ENCODE data around the gene ANKUB1. TPM values are rescaled to one million over a fixed set of nuclear protein-coding genes. Genes with fewer than 3 reads are reported as not detected.

The ANKUB1 gene
- total RNA-seq, 5 donors from 2014 or later (not counting 1 experiment from before 2014, with no cell fraction given), result not detected

DNA sequence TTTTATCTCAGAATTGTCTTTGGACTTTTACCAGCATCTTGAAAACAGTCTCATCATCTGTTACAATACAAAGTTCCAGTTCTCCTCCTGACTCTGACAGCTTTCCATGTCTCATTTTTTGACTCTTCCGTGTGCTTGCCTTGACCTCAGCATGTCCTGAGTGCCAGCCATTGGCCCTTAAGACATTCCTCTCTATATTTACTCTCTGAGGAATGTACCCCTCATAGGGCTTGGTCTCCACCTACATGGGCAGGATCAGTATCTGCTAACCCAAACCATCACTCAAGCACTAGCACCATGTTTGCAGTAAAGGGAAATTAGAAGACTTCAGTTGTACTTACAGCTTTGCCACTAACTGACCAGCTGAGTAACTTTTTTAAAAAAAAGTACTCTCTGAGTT lies 16.2 kb downstream of the ANKUB1 start:
- no peak overlapping the region for H3K4me3 Mint-ChIP-seq
- peaks cover 10 to 12% of the 10 kb centered on the region in 2 donors for H3K27me3 Mint-ChIP-seq
- H3K9me3 ChIP-seq, result no peaks in the 10 kb centered on the region
- H3K27ac ChIP-seq (ENCODE audit: low read length), result no peak overlapping the region
- no peak for ATAC-seq (replicated peaks in 1 of 4)
- no peaks in the 10 kb centered on the region for H3K4me1 ChIP-seq (ENCODE audit: control insufficient read depth in 1 of 2, extremely low read depth in 1 of 2, insufficient read depth in 2 of 2, low read length in 2 of 2)
- peaks cover 0 to 3% (median 0%) of the 10 kb centered on the region in 3 donors for H3K4me1 Mint-ChIP-seq
- H3K27ac Mint-ChIP-seq, result no peak overlapping the region
- H3K4me3 ChIP-seq (ENCODE audit: control insufficient read depth in 1 of 2, extremely low read depth in 1 of 2, low read length in 1 of 2), result no peak overlapping the region
- ChIA-PET CTCF (interaction anchor here in 1 of 2 donors (0.6 to 0.7 kb wide), 2 partner anchors 8 to 9 kb away, joined by 3 read pairs; no protein-coding TSS in a partner anchor), POLR2A (no interaction called here)
- no peaks in the 10 kb centered on the region for H3K36me3 Mint-ChIP-seq
- no peaks in the 10 kb centered on the region for H3K27me3 ChIP-seq (replicated peaks in 1 of 2; ENCODE audit: control insufficient read depth in 2 of 2, extremely low read depth in 1 of 2, insufficient read depth in 2 of 2, low read length in 1 of 2)
- H3K36me3 ChIP-seq (ENCODE audit: control insufficient read depth in 2 of 2, extremely low read depth in 1 of 2, insufficient read depth in 1 of 2, low read length in 1 of 2), result no peaks in the 10 kb centered on the region
- H3K9me3 Mint-ChIP-seq, result no peaks in the 10 kb centered on the region
- DNase-seq, result no peak
- WGBS (ENCODE audit: insufficient coverage), result 62% methylated on average over 1 of the region's 1 CpG

DNA sequence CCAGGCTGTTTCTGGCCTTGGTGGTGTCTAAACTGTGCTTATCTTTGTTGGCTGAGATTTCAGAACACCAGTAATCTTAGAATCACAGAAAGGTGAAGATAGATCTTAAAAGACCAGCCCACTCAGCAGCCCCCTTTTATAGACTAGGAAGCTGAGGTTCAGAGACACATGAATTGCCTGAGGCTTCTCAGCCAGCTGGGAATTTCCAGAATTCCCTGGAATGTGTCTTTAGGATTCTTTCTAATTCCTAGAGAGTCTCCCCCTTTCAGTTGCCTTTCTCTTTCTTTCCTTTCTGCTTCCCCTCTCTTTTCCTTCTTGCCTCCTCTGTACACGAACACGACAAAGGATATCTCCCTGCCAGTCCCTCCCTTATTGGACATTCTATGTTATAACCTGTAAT lies 19.5 kb downstream of the ANKUB1 start:
- no peak overlapping the region for H3K27ac Mint-ChIP-seq
- ChIA-PET POLR2A (no interaction called here), CTCF (interaction anchor here (0.9 to 2.0 kb wide), 3 partner anchors 21 to 818 kb away, joined by 3 to 11 read pairs (median 6); partner anchors contain the start of gene COMMD2 (in 1 of the 2))
- H3K4me3 Mint-ChIP-seq, result no peak overlapping the region
- ATAC-seq (replicated peaks in 1 of 4) (no peak), DNase-seq (no peak)
- Histone ChIP-seq H3K4me1 (ENCODE audit: control insufficient read depth in 1 of 2, extremely low read depth in 1 of 2, insufficient read depth in 2 of 2, low read length in 2 of 2) (no peaks in the 10 kb centered on the region), H3K4me3 (ENCODE audit: control insufficient read depth in 1 of 2, extremely low read depth in 1 of 2, low read length in 1 of 2) (no peak overlapping the region), H3K27ac (ENCODE audit: low read length) (no peak overlapping the region), H3K36me3 (ENCODE audit: control insufficient read depth in 2 of 2, extremely low read depth in 1 of 2, insufficient read depth in 1 of 2, low read length in 1 of 2) (no peaks in the 10 kb centered on the region), H3K9me3 (no peaks in the 10 kb centered on the region), H3K27me3 (replicated peaks in 1 of 2; ENCODE audit: control insufficient read depth in 2 of 2, extremely low read depth in 1 of 2, insufficient read depth in 2 of 2, low read length in 1 of 2) (peaks cover 0 to 3% of the 10 kb centered on the region in 2 experiments)
- no peaks in the 10 kb centered on the region for H3K36me3 Mint-ChIP-seq
- no CpG with 5 or more reads among the region's 2 CpGs for WGBS (ENCODE audit: insufficient coverage)
- H3K27me3 Mint-ChIP-seq, result peaks cover 15 to 16% of the 10 kb centered on the region in 2 donors
- no peaks in the 10 kb centered on the region for H3K4me1 Mint-ChIP-seq
- H3K9me3 Mint-ChIP-seq, result no peaks in the 10 kb centered on the region

DNA sequence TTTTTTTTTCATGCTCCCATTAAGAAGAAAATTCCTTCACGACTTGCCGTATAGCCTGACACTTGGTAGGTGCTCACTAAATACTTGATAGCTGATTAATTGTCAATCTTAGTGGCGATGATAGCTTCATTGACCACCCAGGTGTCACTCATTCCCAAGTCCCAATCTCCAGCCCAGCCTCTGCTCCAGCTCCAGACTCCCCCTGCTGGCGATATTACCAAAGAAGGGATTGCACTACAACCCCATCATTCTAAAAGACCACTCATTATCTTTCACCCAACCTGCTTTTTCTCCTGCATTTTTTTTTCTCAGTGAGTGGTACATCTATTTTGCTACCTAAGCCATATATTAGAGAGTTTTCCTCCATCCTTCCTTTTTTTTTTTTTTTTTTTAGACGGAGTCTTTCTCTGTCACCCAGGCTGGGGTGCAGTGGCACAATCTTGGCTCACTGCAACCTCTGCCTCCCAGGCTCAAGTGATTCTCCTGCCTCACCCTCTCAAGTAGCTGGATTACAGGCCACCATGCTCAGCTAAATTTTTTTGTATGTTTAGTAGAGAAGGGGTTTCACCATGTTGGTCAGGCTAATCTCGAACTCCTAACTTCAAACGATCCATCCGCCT lies 20.6 kb downstream of the ANKUB1 start:
- Mint-ChIP-seq H3K4me1 (no peaks in the 10 kb centered on the region), H3K27me3 (peaks cover 14 to 21% of the 10 kb centered on the region in 2 donors), H3K9me3 (no peaks in the 10 kb centered on the region), H3K4me3 (no peak overlapping the region), H3K27ac (no peak overlapping the region), H3K36me3 (no peaks in the 10 kb centered on the region)
- Histone ChIP-seq H3K4me3 (ENCODE audit: control insufficient read depth in 1 of 2, extremely low read depth in 1 of 2, low read length in 1 of 2) (no peak overlapping the region), H3K4me1 (ENCODE audit: control insufficient read depth in 1 of 2, extremely low read depth in 1 of 2, insufficient read depth in 2 of 2, low read length in 2 of 2) (no peaks in the 10 kb centered on the region), H3K27ac (ENCODE audit: low read length) (no peak overlapping the region), H3K9me3 (no peaks in the 10 kb centered on the region), H3K36me3 (ENCODE audit: control insufficient read depth in 2 of 2, extremely low read depth in 1 of 2, insufficient read depth in 1 of 2, low read length in 1 of 2) (no peaks in the 10 kb centered on the region), H3K27me3 (replicated peaks in 1 of 2; ENCODE audit: control insufficient read depth in 2 of 2, extremely low read depth in 1 of 2, insufficient read depth in 2 of 2, low read length in 1 of 2) (peaks cover 0 to 3% of the 10 kb centered on the region in 2 experiments)
- POLR2A ChIA-PET, result no interaction called here
- ATAC-seq (replicated peaks in 1 of 4), result peak in 1 of 4 experiments; percentile 59
- CTCF ChIA-PET, result interaction anchor here (0.5 to 2.1 kb wide), 18 partner anchors 10 to 1621 kb away, joined by 3 to 16 read pairs (median 4); partner anchors contain the start of gene COMMD2 (in 1 of the 2)
- DNase-seq, result peak in 19 of 35 experiments; percentile 2 to 54 (median 15)
- 83% methylated on average over 6 of the region's 8 CpGs for WGBS (ENCODE audit: insufficient coverage)

DNA sequence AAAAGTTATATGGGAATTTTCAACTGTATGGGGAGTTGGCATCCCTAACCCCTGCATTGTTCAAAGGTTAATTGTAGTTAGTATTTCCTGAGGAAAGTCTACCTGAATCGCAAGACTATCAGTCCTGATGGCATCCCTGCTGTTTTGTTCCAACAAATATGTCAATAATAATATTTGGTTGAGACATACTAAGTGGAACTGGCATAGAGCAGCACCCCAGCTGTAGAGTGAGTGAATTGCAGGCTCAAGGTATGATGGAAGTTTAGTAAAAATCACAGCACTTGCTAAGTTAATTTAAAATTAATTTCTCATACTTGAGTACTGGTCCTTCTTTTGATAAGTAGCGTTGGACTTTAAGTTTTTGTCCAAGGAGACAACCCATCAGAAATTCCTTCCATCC lies 22.1 kb downstream of the ANKUB1 start:
- Mint-ChIP-seq H3K36me3 (no peaks in the 10 kb centered on the region), H3K4me3 (no peak overlapping the region), H3K9me3 (no peaks in the 10 kb centered on the region), H3K27ac (no peak overlapping the region), H3K27me3 (peaks cover 22 to 28% of the 10 kb centered on the region in 2 donors), H3K4me1 (no peaks in the 10 kb centered on the region)
- DNase-seq (no peak), ATAC-seq (replicated peaks in 1 of 4) (no peak)
- Histone ChIP-seq H3K4me1 (ENCODE audit: control insufficient read depth in 1 of 2, extremely low read depth in 1 of 2, insufficient read depth in 2 of 2, low read length in 2 of 2) (no peaks in the 10 kb centered on the region), H3K9me3 (no peaks in the 10 kb centered on the region), H3K27ac (ENCODE audit: low read length) (no peak overlapping the region), H3K36me3 (ENCODE audit: control insufficient read depth in 2 of 2, extremely low read depth in 1 of 2, insufficient read depth in 1 of 2, low read length in 1 of 2) (no peaks in the 10 kb centered on the region), H3K27me3 (replicated peaks in 1 of 2; ENCODE audit: control insufficient read depth in 2 of 2, extremely low read depth in 1 of 2, insufficient read depth in 2 of 2, low read length in 1 of 2) (peaks cover 0 to 3% of the 10 kb centered on the region in 2 experiments), H3K4me3 (ENCODE audit: control insufficient read depth in 1 of 2, extremely low read depth in 1 of 2, low read length in 1 of 2) (no peak overlapping the region)
- ChIA-PET CTCF (interaction anchor here (0.6 to 2.1 kb wide), 5 partner anchors 37 to 650 kb away, joined by 3 to 16 read pairs (median 5); no protein-coding TSS in a partner anchor), POLR2A (no interaction called here)
- no CpG with 5 or more reads among the region's 2 CpGs for WGBS (ENCODE audit: insufficient coverage)

DNA sequence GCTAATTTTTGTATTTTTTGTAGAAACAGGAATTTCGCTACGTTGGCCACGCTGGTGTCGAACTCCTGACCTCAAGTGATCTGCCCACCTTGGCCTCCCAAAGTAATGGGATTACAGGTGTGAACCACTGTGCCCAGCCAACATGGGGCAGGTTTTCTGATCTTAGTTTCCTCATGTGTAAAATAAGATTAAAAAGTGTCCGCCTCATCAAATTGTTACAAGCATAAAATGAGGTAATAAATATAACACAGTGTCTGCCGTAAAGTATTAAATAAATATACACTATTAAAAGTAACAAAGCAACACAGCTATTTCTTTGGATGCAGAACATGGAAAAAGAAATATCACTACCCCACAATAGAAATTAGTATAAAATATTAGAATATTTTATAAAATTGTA lies 23.6 kb downstream of the ANKUB1 start:
- 97% methylated on average over 4 of the region's 6 CpGs for WGBS (ENCODE audit: insufficient coverage)
- H3K27me3 ChIP-seq (replicated peaks in 1 of 2; ENCODE audit: control insufficient read depth in 2 of 2, extremely low read depth in 1 of 2, insufficient read depth in 2 of 2, low read length in 1 of 2), result peaks cover 2 to 3% of the 10 kb centered on the region in 2 experiments
- no peaks in the 10 kb centered on the region for H3K36me3 ChIP-seq (ENCODE audit: control insufficient read depth in 2 of 2, extremely low read depth in 1 of 2, insufficient read depth in 1 of 2, low read length in 1 of 2)
- H3K4me3 ChIP-seq (ENCODE audit: control insufficient read depth in 1 of 2, extremely low read depth in 1 of 2, low read length in 1 of 2), result no peak overlapping the region
- no peak overlapping the region for H3K27ac Mint-ChIP-seq
- ChIA-PET POLR2A (interaction anchor here in 1 of 2 donors (0.6 kb wide), 1 partner anchor 509 kb away, joined by 8 read pairs; no protein-coding TSS in a partner anchor), CTCF (interaction anchor here (0.6 to 1.2 kb wide), 2 partner anchors 8 to 46 kb away, joined by 3 read pairs; no protein-coding TSS in a partner anchor)
- peaks cover 22 to 35% of the 10 kb centered on the region in 2 donors for H3K27me3 Mint-ChIP-seq
- no peaks in the 10 kb centered on the region for H3K9me3 ChIP-seq
- H3K9me3 Mint-ChIP-seq, result no peaks in the 10 kb centered on the region
- DNase-seq (no peak), ATAC-seq (replicated peaks in 1 of 4) (no peak)
- no peaks in the 10 kb centered on the region for H3K4me1 Mint-ChIP-seq
- no peak overlapping the region for H3K27ac ChIP-seq (ENCODE audit: low read length)
- no peaks in the 10 kb centered on the region for H3K4me1 ChIP-seq (ENCODE audit: control insufficient read depth in 1 of 2, extremely low read depth in 1 of 2, insufficient read depth in 2 of 2, low read length in 2 of 2)
- no peaks in the 10 kb centered on the region for H3K36me3 Mint-ChIP-seq
- H3K4me3 Mint-ChIP-seq, result no peak overlapping the region

DNA sequence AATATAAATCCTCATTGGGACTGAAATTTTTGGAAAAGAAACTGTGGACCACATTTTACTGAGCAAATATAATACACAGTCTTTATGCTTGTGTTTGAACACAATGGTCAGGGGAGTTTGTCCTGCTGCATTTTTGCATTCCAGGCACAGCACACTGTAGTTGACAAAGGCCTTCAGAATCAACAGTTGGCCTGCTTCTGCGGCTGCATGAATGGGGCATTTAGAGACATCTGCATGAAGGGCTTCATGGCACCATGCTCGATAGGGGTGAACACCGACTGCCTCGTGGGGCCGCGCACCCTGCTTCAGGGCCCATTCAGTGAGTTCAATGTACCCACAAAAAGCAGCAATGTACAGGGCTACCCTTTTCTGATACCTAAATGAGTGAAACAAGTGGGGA lies 24.6 kb downstream of the ANKUB1 start:
- POLR2A ChIA-PET, result interaction anchor here in 1 of 2 donors (0.7 kb wide), 1 partner anchor 28 kb away, joined by 3 read pairs; no protein-coding TSS in a partner anchor
- Mint-ChIP-seq H3K9me3 (no peaks in the 10 kb centered on the region), H3K4me1 (no peaks in the 10 kb centered on the region), H3K4me3 (no peak overlapping the region), H3K27ac (no peak overlapping the region), H3K27me3 (peaks cover 22 to 35% of the 10 kb centered on the region in 2 donors), H3K36me3 (no peaks in the 10 kb centered on the region)
- ATAC-seq (replicated peaks in 1 of 4) (no peak), DNase-seq (no peak)
- CTCF ChIA-PET, result interaction anchor here (0.9 to 3.4 kb wide), 4 partner anchors 8 to 41 kb away, joined by 3 to 26 read pairs (median 6); no protein-coding TSS in a partner anchor
- H3K9me3 ChIP-seq, result no peaks in the 10 kb centered on the region
- H3K27me3 ChIP-seq (replicated peaks in 1 of 2; ENCODE audit: control insufficient read depth in 2 of 2, extremely low read depth in 1 of 2, insufficient read depth in 2 of 2, low read length in 1 of 2), result peaks cover 2 to 3% of the 10 kb centered on the region in 2 experiments
- H3K27ac ChIP-seq (ENCODE audit: low read length), result no peak overlapping the region
- no peak overlapping the region for H3K4me3 ChIP-seq (ENCODE audit: control insufficient read depth in 1 of 2, extremely low read depth in 1 of 2, low read length in 1 of 2)
- H3K36me3 ChIP-seq (ENCODE audit: control insufficient read depth in 2 of 2, extremely low read depth in 1 of 2, insufficient read depth in 1 of 2, low read length in 1 of 2), result no peaks in the 10 kb centered on the region
- H3K4me1 ChIP-seq (ENCODE audit: control insufficient read depth in 1 of 2, extremely low read depth in 1 of 2, insufficient read depth in 2 of 2, low read length in 2 of 2), result no peaks in the 10 kb centered on the region
- 100% methylated on average over 4 of the region's 6 CpGs for WGBS (ENCODE audit: insufficient coverage)

All from T-cell (primary cell).